ENCODE measurements around the gene NOTUM. TPM values are rescaled to one million over a fixed set of nuclear protein-coding genes. Genes with fewer than 3 reads are reported as not detected.

NOTUM gene
- total and polyA plus RNA-seq, 10 of the 15 experiments (the other 5 are each of a cell fraction or from before 2014, with no cell fraction given), result 0.04 to 0.13 TPM; not detected in 8

GRCh38 chr17:81952792-81953228 is 8.2 kb downstream of the NOTUM start:
- WGBS (ENCODE audit: insufficient coverage, insufficient replicate concordance, low lambda C conversion rate, missing lambda C conversion rate), result 55% methylated on average over 11 of the region's 16 CpGs
- POLR2A ChIA-PET, result interaction anchor here (0.6 kb wide), 1 partner anchor 680 kb away, joined by 3 read pairs; no protein-coding TSS in a partner anchor

More at GRCh38 chr17:81952792-81953228, 8.2 kb downstream of the NOTUM start:
- TF ChIP-seq ZSCAN29 (IDR thresholded peaks at IDR 0.05) (no peak), ZNF217 (IDR thresholded peaks at IDR 0.05) (no peak), RUNX3 (IDR thresholded peaks at IDR 0.05; ENCODE audit: low read length) (no peak), SIX5 (IDR thresholded peaks at IDR 0.05; ENCODE audit: low read depth, low read length, severe bottlenecking) (no peak), BCL11A (IDR thresholded peaks at IDR 0.05; ENCODE audit: low read depth, low read length) (no peak), IKZF1 (conservative IDR thresholded peaks at IDR 0.05) (no peak), CEBPB (IDR thresholded peaks at IDR 0.05; ENCODE audit: borderline replicate concordance in 1 of 2, low read depth in 2 of 2, low read length in 2 of 2) (no peak), NR2C1 (IDR thresholded peaks at IDR 0.05) (no peak), MEF2B (IDR thresholded peaks at IDR 0.05; ENCODE audit: partially characterized antibody, poor library complexity, severe bottlenecking) (no peak), ATF7 (IDR thresholded peaks at IDR 0.05; ENCODE audit: low read depth) (no peak), ZBTB11 (CRISPR knock-in tag; IDR thresholded peaks at IDR 0.05) (no peak), CHD1 (IDR thresholded peaks at IDR 0.05; ENCODE audit: low read depth, low read length) (no peak), PML (IDR thresholded peaks at IDR 0.05; ENCODE audit: low read length) (no peak)
- FAIRE-seq (no peak), ATAC-seq (no peak), DNase-seq (ENCODE audit: low read depth, low spot score) (no peak)
- H3K27me3 ChIP-seq (replicated peaks in 1 of 2; ENCODE audit: control insufficient read depth in 2 of 2, insufficient read depth in 2 of 2, low read length in 1 of 2), result no peaks in the 10 kb centered on the region
- intact Hi-C loops (cut with micrococcal nuclease; ENCODE audit: unreplicated experiment) (no loop called here), in situ Hi-C loops (cut with MboI) (no loop called here)
- SMC1A ChIA-PET (ENCODE audit: uncharacterized antibody, unreplicated experiment), result interaction anchor here (0.5 to 0.6 kb wide), 2 partner anchors 184 to 224 kb away, joined by 3 read pairs; no protein-coding TSS in a partner anchor
- H3K36me3 ChIP-seq (ENCODE audit: control insufficient read depth in 2 of 2, insufficient read depth in 2 of 2, low read length in 1 of 2), result no peaks in the 10 kb centered on the region
- H3K9me3 ChIP-seq (replicated peaks; ENCODE audit: control insufficient read depth, insufficient read depth, low read length), result no peaks in the 10 kb centered on the region
- no peaks in the 10 kb centered on the region for H4K20me1 ChIP-seq (ENCODE audit: control insufficient read depth, insufficient read depth)
- no TSS peak for BruUV-seq (replicated peaks)
- CTCF ChIA-PET, result interaction anchor here (1.1 to 2.0 kb wide), 2 partner anchors 69 to 83 kb away, joined by 3 to 11 read pairs; partner anchors contain the start of gene CENPX
- H3K4me2 ChIP-seq (ENCODE audit: control insufficient read depth, insufficient read depth), result no peak overlapping the region
- H3K79me2 ChIP-seq (ENCODE audit: control insufficient read depth, insufficient read depth, low read length), result no peaks in the 10 kb centered on the region
- no peak overlapping the region for H3K9ac ChIP-seq (ENCODE audit: control insufficient read depth, insufficient read depth, low read length)
- no peak overlapping the region for H2AFZ ChIP-seq (ENCODE audit: control insufficient read depth, low read depth, low read length)
- RAD21 ChIA-PET (ENCODE audit: unreplicated experiment), result no interaction called here
- no peaks in the 10 kb centered on the region for H3K4me1 ChIP-seq (ENCODE audit: control insufficient read depth, insufficient read depth, low read length)
- no peak overlapping the region for H3K4me3 ChIP-seq
- no peak overlapping the region for H3K27ac ChIP-seq (ENCODE audit: control insufficient read depth, insufficient read depth)
